SK-N-SH (cell line): ENCODE measurements around the gene FRY. TPM values are rescaled to one million over a fixed set of nuclear protein-coding genes. Genes with fewer than 3 reads are reported as not detected.
A peak's percentile ranks its signal among the peaks of the same experiment; 100 is the strongest.

Experiments
- CTCF ChIA-PET: fragments of 300-600, 350-600 bp; formaldehyde crosslinking; extraction: SDS; loops from one replicate; lab custom pipeline; 2021; lab: Yijun Ruan, JAX
- POLR2A ChIA-PET: fragments of 350-600 bp; sonication (Branson Sonifier 250); formaldehyde crosslinking; extraction: SDS; loops from one replicate; lab custom pipeline; 2020; ENCODE audit warnings: antibody characterized with exemption, inconsistent platforms; lab: Yijun Ruan, JAX
- DNase-seq: peaks from one replicate; pipeline ENCODE4 v3.0.0; 2012
- H2AFZ ChIP-seq: fragments of 200-600 bp; sonication (generic); 2 replicates; pipeline ENCODE4 v1.8.1; 2016; ENCODE audit warnings: antibody characterized with exemption, mild to moderate bottlenecking, low read depth
- H3F3A ChIP-seq: fragments of 200-600 bp; sonication (generic); replicated peaks from 2 replicates; pipeline ENCODE3; 2016; ENCODE audit warnings: antibody characterized with exemption, mild to moderate bottlenecking; ENCODE audit not compliant: insufficient read depth
- H3K27ac ChIP-seq, 2 experiments: fragments of 200-500 bp in 1 of 2; fragments of 200-600 bp in 1 of 2; sonication (Bioruptor generic) in 1 of 2; sonication (generic), shearing (Covaris generic) in 1 of 2; 2 replicates each; pipeline versions ENCODE4 v1.5.1 to v1.6.1; 2014 to 2016; ENCODE audit warnings: low read depth in 2 of 2, inconsistent platforms in 1 of 2, low read length in 1 of 2, mild to moderate bottlenecking in 1 of 2, mixed read lengths in 1 of 2
- H3K27me3 ChIP-seq: fragments of 200-600 bp; sonication (generic), shearing (Covaris generic); 2 replicates; pipeline ENCODE4 v1.6.1; 2016; ENCODE audit warnings: mixed run types; ENCODE audit not compliant: insufficient read depth
- H3K36me3 ChIP-seq, 2 experiments: fragments of 200-500 bp in 1 of 2; fragments of 200-600 bp in 1 of 2; sonication (Bioruptor generic) in 1 of 2; sonication (generic) in 1 of 2; replicated peaks in 1 of 2; 2 replicates each; pipeline versions ENCODE3 to v1.5.1; 2014 to 2016; ENCODE audit warnings: low read length in 1 of 2, mild to moderate bottlenecking in 1 of 2; ENCODE audit not compliant: insufficient read depth in 2 of 2, control insufficient read depth in 1 of 2
- H3K4me1 ChIP-seq, 2 experiments: fragments of 200-500 bp in 1 of 2; fragments of 200-600 bp in 1 of 2; sonication (Bioruptor generic) in 1 of 2; sonication (generic), shearing (Covaris generic) in 1 of 2; 2 replicates each; pipeline versions ENCODE4 v1.5.1 to v1.6.1; 2014 to 2016; ENCODE audit warnings: low read depth in 1 of 2, low read length in 1 of 2, mixed run types in 1 of 2; ENCODE audit not compliant: insufficient read depth in 2 of 2, control insufficient read depth in 1 of 2
- H3K4me2 ChIP-seq: fragments of 200-600 bp; sonication (generic), shearing (Covaris generic); 2 replicates; pipeline ENCODE4 v1.6.1; 2017; ENCODE audit warnings: mixed run types
- H3K4me3 ChIP-seq, 2 experiments: fragments of 200-500 bp in 1 of 2; fragments of 200-600 bp in 1 of 2; sonication (Bioruptor generic) in 1 of 2; sonication (generic), shearing (Covaris generic) in 1 of 2; 2 replicates each; pipeline versions ENCODE4 v1.5.1 to v1.8.1; 2014 to 2016; ENCODE audit warnings: low read depth in 2 of 2, inconsistent platforms in 1 of 2, low read length in 1 of 2, mild to moderate bottlenecking in 1 of 2, mixed read lengths in 1 of 2, moderate library complexity in 1 of 2
- H3K79me2 ChIP-seq: fragments of 200-600 bp; sonication (generic); 2 replicates; pipeline ENCODE4 v1.8.1; 2017; ENCODE audit warnings: mild to moderate bottlenecking; ENCODE audit not compliant: insufficient read depth
- H3K9ac ChIP-seq: fragments of 200-600 bp; sonication (generic); 2 replicates; pipeline ENCODE4 v1.6.1; 2017; ENCODE audit warnings: mixed run types
- H3K9me2 ChIP-seq: fragments of 200-600 bp; sonication (generic); 2 replicates; pipeline ENCODE4 v1.6.1; 2017; ENCODE audit warnings: mixed run types
- H3K9me3 ChIP-seq: fragments of 200-600 bp; sonication (generic); 2 replicates; pipeline ENCODE4 v1.6.1; 2017; ENCODE audit warnings: mixed run types, mild to moderate bottlenecking, moderate library complexity
- H4K20me1 ChIP-seq: fragments of 200-600 bp; sonication (generic); 2 replicates; pipeline ENCODE4 v1.6.1; 2017; ENCODE audit warnings: mild to moderate bottlenecking, mixed run types; ENCODE audit not compliant: insufficient read depth
- CHD2 ChIP-seq: fragments of 150-350 bp; IDR thresholded peaks from 2 replicates; pipeline ENCODE4 v1.6.1; 2018; ENCODE audit warnings: low read length; ENCODE audit not compliant: partially characterized antibody
- ELF1 ChIP-seq: IDR thresholded peaks from 2 replicates; pipeline ENCODE4 v1.4.0; 2012
- EP300 ChIP-seq, 2 experiments: IDR thresholded peaks; 2 replicates each; pipeline versions ENCODE4 v1.4.0 to v1.6.1; 2012; ENCODE audit warnings: borderline replicate concordance in 1 of 2, low read depth in 1 of 2, low read length in 1 of 2
- FOXJ3 ChIP-seq: sonication (generic); formaldehyde crosslinking; IDR thresholded peaks from 2 replicates; pipeline ENCODE4 v1.5.1; 2020; ENCODE audit warnings: mild to moderate bottlenecking, missing genetic modification reagents
- FOXM1 ChIP-seq: IDR thresholded peaks from 2 replicates; pipeline ENCODE4 v1.4.0; 2012; ENCODE audit warnings: low read depth, mild to moderate bottlenecking
- GABPA ChIP-seq: IDR thresholded peaks from 2 replicates; pipeline ENCODE4 v1.4.0; 2012; ENCODE audit warnings: low read depth, mild to moderate bottlenecking
- GATA2 ChIP-seq: sonication (generic); formaldehyde crosslinking; IDR thresholded peaks from 2 replicates; pipeline ENCODE4 v1.5.0; 2020; ENCODE audit warnings: mild to moderate bottlenecking, missing genetic modification reagents
- JUND ChIP-seq: IDR thresholded peaks from 2 replicates; pipeline ENCODE4 v1.4.0; 2012
- MXI1 ChIP-seq: IDR thresholded peaks from 2 replicates; pipeline ENCODE4 v1.6.1; 2012; ENCODE audit warnings: mild to moderate bottlenecking, low read depth, low read length, improper control_type of control experiment
- NRF1 ChIP-seq: IDR thresholded peaks from 2 replicates; pipeline ENCODE4 v1.6.1; 2012; ENCODE audit warnings: low read depth, mild to moderate bottlenecking, low read length
- PBX3 ChIP-seq: IDR thresholded peaks from 2 replicates; pipeline ENCODE4; 2012
- POLR2AphosphoS5 ChIP-seq: IDR thresholded peaks from 2 replicates; pipeline ENCODE4 v1.6.1; 2012; ENCODE audit warnings: low read depth, low read length
- RAD21 ChIP-seq: IDR thresholded peaks from 2 replicates; pipeline ENCODE4 v1.6.1; 2012; ENCODE audit warnings: mild to moderate bottlenecking, low read length
- SIN3A ChIP-seq: IDR thresholded peaks from 2 replicates; pipeline ENCODE4 v1.6.1; 2012; ENCODE audit warnings: low read depth, mild to moderate bottlenecking, low read length, moderate library complexity, borderline replicate concordance
- TAF1 ChIP-seq: IDR thresholded peaks from 2 replicates; pipeline ENCODE4 v1.6.1; 2012; ENCODE audit warnings: low read depth, mild to moderate bottlenecking, low read length, moderate library complexity, borderline replicate concordance
- USF1 ChIP-seq: IDR thresholded peaks from 2 replicates; pipeline ENCODE4 v1.4.0; 2012; ENCODE audit warnings: low read depth, borderline replicate concordance
- USF2 ChIP-seq: fragments of 150-350 bp; IDR thresholded peaks from 2 replicates; pipeline ENCODE4 v1.6.1; 2017; ENCODE audit warnings: antibody characterized with exemption, low read length, low read depth, borderline replicate concordance
- YY1 ChIP-seq: IDR thresholded peaks from 2 replicates; pipeline ENCODE4 v1.4.0; 2012; ENCODE audit warnings: low read depth, mild to moderate bottlenecking
- WGBS: methylation state at CpG from one replicate; pipeline ENCODE4 v1.1.6; 2017; ENCODE audit warnings: low lambda C conversion rate; 5-methylcytosine and 5-hydroxymethylcytosine counted together
- polyA plus RNA-seq, 3 experiments: library from polyadenylated mRNA; depleted of rRNA; stranded (reverse); fragments of >200 nt; gene quantifications; 2 replicates each; pipeline ENCODE4 v1.2.3, GENCODE V29; 2012

The FRY gene
- polyA plus RNA-seq, 1 of the 3 experiments (the other 2 are of a cell fraction): 1.4 TPM

GRCh38 chr13:32233062-32233461, 201.5 kb downstream of the FRY start:
- no peak overlapping the region for H3K4me3 ChIP-seq
- no peaks in the 10 kb centered on the region for H3K36me3 ChIP-seq
- no peak for TF ChIP-seq USF2
- TF ChIP-seq MXI1: peak; percentile 19; the same call in 1 of the 2 replicates
- TF ChIP-seq GATA2 (CRISPR knock-in tag): peak; percentile 18; the same call in 1 of the 2 replicates
- TF ChIP-seq, all 33 proteins: peak for 2
- H2AFZ ChIP-seq: no peak overlapping the region
- no peaks in the 10 kb centered on the region for H3K9me3 ChIP-seq
- WGBS: 83% methylated on average over 2 of the region's 2 CpGs
- no peak overlapping the region for H3K4me2 ChIP-seq
- no peaks in the 10 kb centered on the region for H4K20me1 ChIP-seq
- H3K4me1 ChIP-seq: peaks cover 0 to 8% of the 10 kb centered on the region in 2 experiments; a peak in 2 of 4 replicates
- peak; percentile 25 for DNase-seq
- H3K79me2 ChIP-seq: no peaks in the 10 kb centered on the region
- no peak overlapping the region for H3K9ac ChIP-seq
- H3F3A ChIP-seq: no peaks in the 10 kb centered on the region
- ChIA-PET POLR2A (no interaction called here), CTCF (interaction anchor here (1.7 kb wide), 1 partner anchor 323 kb away, joined by 5 read pairs; no protein-coding TSS in a partner anchor)
- no peaks in the 10 kb centered on the region for H3K9me2 ChIP-seq
- H3K27me3 ChIP-seq: no peaks in the 10 kb centered on the region
- H3K27ac ChIP-seq: peak overlapping the region in 1 of 2 experiments; percentile 22; a peak in 2 of 4 replicates

GRCh38 chr13:32234914-32235313, 203.3 kb downstream of the FRY start:
- H4K20me1 ChIP-seq: no peaks in the 10 kb centered on the region
- no peak overlapping the region for H3K9ac ChIP-seq
- TF ChIP-seq USF1: no peak
- TF ChIP-seq FOXM1: no peak
- ChIA-PET CTCF (interaction anchor here (0.7 to 2.3 kb wide), 3 partner anchors 10 to 30 kb away, joined by 3 to 6 read pairs (median 6); no protein-coding TSS in a partner anchor), POLR2A (no interaction called here)
- H3K79me2 ChIP-seq: no peaks in the 10 kb centered on the region
- WGBS: 75% methylated on average over 2 of the region's 2 CpGs
- H3K4me2 ChIP-seq: no peak overlapping the region
- DNase-seq: no peak
- H3K9me3 ChIP-seq: no peaks in the 10 kb centered on the region
- H2AFZ ChIP-seq: no peak overlapping the region
- H3K36me3 ChIP-seq: no peaks in the 10 kb centered on the region
- H3K27ac ChIP-seq: no peak overlapping the region
- H3F3A ChIP-seq: no peaks in the 10 kb centered on the region
- no peaks in the 10 kb centered on the region for H3K27me3 ChIP-seq
- H3K4me3 ChIP-seq: no peak overlapping the region
- no peaks in the 10 kb centered on the region; a peak in 2 of 4 replicates for H3K4me1 ChIP-seq
- no peaks in the 10 kb centered on the region for H3K9me2 ChIP-seq

GRCh38 chr13:32237681-32238080, 206.1 kb downstream of the FRY start:
- H3K79me2 ChIP-seq: no peaks in the 10 kb centered on the region
- H3K9me2 ChIP-seq: no peaks in the 10 kb centered on the region
- no peak for DNase-seq
- no peak for TF ChIP-seq USF2
- no peak for TF ChIP-seq YY1
- no peak for TF ChIP-seq GABPA
- TF ChIP-seq GATA2 (CRISPR knock-in tag): no peak
- no peak for TF ChIP-seq PBX3
- no peak for TF ChIP-seq POLR2AphosphoS5
- TF ChIP-seq USF1: no peak
- TF ChIP-seq CHD2: no peak
- no peak for TF ChIP-seq NRF1
- no peak for TF ChIP-seq JUND
- TF ChIP-seq ELF1: no peak
- TF ChIP-seq RAD21: no peak
- no peak for TF ChIP-seq TAF1
- no peak for TF ChIP-seq FOXJ3
- TF ChIP-seq SIN3A: no peak
- TF ChIP-seq EP300 (IDR thresholded peaks at IDR 0.05; ENCODE audit: borderline replicate concordance in 1 of 2, low read depth in 1 of 2, low read length in 1 of 2): no peak
- peaks cover 0 to 2% of the 10 kb centered on the region in 2 experiments for H3K36me3 ChIP-seq
- H3K27ac ChIP-seq: no peak overlapping the region
- H3F3A ChIP-seq: no peaks in the 10 kb centered on the region
- POLR2A ChIA-PET: no interaction called here
- H3K9ac ChIP-seq: no peak overlapping the region
- no peaks in the 10 kb centered on the region; a peak in 1 of 4 replicates for H3K4me1 ChIP-seq
- no peaks in the 10 kb centered on the region for H3K9me3 ChIP-seq
- 89% methylated on average over 6 of the region's 6 CpGs for WGBS
- no peak overlapping the region for H2AFZ ChIP-seq
- CTCF ChIA-PET: interaction anchor here (0.8 to 1.5 kb wide), 2 partner anchors 8 to 218 kb away, joined by 3 to 6 read pairs; no protein-coding TSS in a partner anchor
- H3K4me2 ChIP-seq: no peak overlapping the region
- H3K4me3 ChIP-seq: no peak overlapping the region
- no peaks in the 10 kb centered on the region for H4K20me1 ChIP-seq
- no peaks in the 10 kb centered on the region for H3K27me3 ChIP-seq
